GM04503 (cell line): Measurements from ENCODE around the gene CHKB.
"Not testable (repeated sequence)": the region's sequence is repeated elsewhere in the genome, so short reads cannot be mapped to it uniquely, and the experiment has no call there.

Source experiments
- DNase-seq: peaks from one replicate; pipeline ENCODE4 v3.0.0-alpha.2; 2012; ENCODE audit warnings: low read depth

The CHKB gene

DNA sequence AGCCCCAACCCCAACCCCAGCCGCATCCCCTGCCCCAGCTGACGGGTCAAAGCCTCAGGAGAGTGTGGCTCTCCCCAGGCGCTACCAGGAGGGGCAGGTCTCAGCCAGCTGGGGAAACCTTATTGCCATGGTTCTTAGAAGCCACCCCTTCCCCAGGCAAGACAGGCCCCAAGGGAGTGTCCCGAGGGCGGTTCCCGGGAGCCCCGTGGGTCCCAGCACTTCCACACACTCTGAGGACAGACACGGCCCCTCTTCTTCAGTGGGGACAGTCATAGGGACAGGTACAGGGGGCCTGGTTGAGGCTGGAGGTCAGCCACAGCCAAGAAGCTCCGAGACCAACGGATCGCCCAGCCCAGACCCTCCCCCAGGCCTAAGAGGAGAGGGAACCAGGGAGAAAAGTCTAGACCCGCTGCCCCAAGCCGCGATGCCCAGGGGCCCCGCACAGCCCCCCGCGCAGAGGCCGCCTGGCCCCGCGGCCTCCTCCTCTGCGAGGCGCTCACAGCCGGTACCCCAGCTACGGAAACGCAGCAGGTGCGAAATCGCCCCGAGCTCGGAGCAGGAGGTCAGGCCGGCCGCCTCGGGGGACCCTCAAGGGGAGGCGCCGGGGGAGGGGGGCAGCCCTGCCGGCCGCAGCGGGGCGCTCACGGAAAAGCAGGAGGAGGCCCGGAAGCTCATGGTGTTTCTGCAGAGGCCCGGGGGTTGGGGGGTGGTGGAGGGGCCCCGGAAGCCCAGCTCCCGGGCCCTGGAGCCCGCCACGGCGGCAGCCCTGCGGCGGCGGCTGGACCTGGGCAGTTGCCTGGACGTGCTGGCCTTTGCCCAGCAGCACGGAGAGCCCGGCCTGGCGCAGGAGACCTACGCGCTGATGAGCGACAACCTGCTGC lies 34.4 kb downstream of the CHKB start:
- DNase-seq: no peak

DNA sequence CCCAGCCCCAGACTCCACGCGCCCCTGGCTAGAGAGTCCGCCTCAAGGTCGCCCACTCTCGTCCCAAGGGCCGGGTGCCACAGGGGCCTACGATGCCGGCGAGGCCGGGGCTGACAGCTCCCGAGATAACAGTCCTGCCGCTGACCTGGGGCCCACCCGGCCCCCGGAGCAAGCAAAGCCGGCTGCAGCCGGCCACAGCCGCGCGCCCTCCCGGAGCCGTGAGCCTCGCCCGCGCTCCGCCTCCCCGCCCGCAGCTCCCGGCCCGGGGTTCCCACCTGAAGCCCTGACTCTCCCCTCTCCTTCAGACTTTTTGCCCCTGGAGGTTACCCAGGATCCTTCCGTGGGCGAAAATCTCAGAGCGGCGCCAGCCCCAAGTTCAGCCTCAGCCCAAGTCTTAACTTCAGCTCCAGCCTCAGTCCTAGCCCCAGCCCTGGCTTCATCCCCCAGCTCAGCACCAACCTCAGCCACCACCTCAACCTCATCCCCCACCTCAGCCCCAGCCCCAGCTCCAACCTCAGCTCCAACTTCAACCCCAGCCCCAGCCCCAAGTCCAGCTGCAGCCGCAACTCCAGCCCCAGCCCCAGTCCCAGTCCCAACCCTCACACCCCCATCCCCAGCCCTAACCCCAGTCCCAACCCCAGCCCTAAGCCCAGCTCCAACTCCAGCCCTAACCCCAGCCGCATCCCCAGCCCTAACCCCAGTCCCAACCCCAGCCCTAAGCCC lies 35.2 kb downstream of the CHKB start:
- DNase-seq: no peak

DNA sequence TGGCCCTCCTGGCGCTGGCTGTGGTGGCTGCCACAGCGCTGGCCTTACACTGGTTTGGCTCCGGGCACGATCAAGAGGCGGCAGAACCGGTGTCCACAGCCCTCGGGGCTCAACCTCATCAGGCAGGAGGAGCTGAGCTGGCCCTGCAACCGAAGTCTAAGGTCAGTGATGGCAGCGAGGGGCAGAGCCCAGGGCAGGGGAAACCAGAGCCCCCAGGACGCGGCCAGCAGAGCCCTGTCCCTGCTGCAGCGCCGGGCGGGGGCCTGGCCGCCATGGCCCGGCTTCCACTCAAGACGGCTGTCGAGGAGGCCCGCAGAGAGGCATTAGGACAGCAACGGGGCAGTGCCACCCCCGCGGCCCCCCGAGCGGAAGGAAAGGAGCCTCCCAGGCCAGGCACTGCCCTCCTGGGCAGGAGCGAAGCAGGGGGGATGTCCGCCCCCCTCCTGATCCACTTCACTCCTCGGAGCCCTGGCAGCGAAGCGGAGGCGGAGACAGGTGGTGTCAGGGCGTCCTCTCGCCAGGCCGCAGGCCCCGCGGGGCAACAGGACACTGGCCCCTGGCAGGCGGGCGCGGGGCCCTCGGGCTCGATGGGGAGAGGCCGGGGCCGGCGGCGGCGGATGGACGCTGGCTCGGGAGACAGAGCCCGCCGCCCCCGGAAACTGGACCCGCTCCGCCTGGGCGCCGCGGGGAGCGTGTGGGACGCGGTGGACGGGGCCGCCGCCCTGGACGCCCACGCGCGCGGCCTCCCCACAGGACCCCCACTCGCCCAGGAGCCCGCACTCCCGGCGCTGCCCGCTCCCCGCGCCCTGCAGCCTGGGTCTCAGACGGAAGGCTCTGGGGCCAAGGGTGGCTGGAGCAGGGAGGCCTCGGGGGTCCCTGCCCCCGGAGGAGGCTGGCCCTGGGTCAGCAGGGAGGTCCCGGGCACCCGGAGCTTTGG lies 36.1 kb downstream of the CHKB start:
- DNase-seq: no peak

DNA sequence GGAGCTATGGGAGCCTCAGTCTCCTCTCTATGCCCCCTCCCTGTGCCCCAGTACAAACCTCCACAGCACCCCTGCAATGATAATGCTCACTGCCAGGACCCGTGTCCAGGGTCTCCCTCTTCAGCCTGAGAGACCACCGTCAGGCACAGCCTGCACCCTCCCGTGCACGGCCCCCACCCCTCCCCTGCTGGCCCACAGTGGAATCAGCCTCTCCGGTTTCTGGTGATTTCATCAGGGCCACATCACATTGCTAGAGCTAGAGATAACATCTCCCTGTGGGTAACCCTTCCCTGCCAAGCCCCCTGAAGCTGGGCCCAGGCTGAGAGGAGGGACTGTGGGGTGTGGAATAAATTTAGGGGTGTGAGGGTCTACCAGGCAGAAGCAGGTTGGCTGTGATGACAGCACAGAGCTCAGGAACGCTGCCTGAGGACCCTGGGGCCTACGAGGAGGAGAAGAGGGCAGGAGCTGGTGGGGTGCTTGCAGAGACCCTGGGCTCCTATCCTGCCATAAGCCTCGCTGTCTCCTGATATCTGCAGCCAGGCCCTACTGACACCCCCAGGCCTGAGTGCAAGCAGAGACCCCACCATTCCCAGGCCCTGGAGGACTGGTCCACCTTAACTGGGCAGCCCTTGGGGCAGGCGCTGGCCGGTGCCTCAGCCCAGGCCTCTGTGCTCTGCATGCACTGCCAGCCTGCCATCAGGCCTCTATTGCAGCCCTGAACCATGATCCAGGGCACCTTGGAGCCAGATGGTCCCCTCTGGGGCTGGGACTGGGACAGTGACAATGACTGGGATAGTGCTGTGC lies 36.9 kb downstream of the CHKB start, which contains the start of gene KLHDC7B:
Gene KLHDC7B (plus strand): TSS at position 378 of the 804 bp plus-strand sequence. CDS start 345 bp downstream, at position 723.
- DNase-seq: no peak

DNA sequence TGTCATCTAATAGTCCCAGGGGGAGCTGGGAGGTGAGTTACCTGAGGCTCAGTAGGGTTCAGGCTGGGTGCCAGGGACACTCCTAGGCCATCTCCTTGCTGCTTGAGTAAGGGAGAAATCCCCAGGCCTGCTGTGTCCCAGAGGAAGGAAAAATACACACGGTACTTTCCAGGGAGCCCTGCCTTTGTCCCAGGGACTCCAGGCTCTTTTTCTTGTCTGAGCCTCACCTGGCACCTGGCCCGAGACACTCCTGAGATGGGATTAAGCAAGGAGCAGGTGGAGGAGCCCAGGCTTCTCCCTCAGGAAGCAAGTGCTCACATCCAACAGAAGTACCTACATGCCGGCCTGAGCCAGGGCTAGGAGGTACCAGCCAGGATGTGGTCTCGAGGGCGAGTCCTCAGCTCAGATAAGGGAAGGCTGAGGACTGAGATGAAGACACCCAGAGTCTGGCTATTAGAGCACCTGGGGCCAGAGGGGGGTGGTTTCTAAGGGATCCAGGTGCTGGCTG lies 37.8 kb downstream of the CHKB start:
- no peak for DNase-seq

DNA sequence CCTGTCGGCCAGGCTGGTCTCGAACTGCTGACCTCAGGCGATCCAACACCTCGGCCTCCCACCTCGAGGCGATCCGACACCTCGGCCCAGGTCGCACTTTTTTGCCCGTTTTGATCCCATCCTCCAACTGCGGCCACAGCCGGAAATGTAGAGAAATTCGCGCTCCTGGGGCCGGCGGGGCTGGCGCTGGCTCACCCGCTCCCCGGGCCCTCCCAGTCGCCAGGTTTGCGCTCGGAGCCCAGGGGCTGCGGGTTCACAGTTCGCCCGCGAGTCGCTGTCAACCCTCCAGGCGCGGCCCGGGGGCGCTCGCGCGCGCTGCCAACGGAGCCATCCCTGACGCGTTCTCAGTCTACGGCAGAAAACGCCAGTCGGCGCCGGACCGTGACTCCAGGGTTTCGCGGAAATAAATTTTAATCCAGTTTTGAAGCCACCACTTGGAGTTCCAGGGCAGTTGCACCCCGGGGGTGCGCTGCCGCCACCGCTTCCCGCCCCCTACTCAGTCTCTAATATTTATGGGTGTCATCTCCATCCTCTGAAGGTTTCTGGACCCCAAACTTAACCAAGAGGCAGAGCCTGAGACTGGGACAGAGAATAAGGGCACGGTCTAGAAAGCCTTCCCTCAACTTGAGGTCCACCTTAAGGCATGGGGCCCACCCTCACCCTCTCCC lies 38.4 kb downstream of the CHKB start:
- no peak for DNase-seq

DNA sequence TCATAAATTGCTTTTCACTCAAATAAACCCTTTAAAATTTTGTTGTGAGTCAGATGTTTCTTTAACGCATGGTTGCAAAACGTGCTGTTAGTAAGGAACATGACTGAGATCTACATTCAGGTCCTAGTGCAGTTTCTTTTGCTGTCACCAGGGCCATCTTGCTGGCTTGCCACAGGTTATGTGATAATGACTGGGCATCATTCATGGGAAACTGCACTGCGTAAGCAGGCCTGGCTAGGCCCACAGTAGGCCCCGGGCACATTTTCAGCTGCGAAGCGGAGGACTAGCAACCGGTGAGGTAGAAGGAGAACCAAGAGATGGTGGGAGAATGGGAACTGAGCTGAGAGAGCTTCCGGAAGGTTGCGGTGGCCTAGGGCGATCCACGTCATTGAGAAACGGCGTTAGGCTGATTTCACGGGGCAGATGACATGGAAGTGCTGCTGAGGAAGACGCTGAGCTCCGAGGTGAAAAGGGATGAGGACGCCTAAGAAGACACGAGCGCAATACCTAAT lies 40.2 kb downstream of the CHKB start:
- no peak for DNase-seq

DNA sequence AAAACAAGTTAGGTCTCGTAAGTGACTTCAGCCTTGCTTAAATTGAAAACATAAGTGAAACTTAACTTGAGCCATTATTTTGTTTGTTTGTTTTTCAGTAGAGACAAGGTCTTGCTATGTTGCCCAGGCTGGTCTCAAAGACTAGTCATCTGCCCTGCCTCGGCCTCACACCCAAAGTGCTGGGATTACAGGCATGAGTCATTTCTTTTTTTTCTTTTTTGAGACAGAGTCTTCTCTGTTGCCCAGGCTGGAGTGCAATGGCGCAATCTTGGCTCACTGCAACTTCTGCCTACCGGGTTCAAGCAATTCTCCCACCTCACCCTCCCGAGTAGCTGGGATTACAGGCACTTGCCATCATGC lies 41.0 kb downstream of the CHKB start:
- peak; percentile 87 for DNase-seq

DNA sequence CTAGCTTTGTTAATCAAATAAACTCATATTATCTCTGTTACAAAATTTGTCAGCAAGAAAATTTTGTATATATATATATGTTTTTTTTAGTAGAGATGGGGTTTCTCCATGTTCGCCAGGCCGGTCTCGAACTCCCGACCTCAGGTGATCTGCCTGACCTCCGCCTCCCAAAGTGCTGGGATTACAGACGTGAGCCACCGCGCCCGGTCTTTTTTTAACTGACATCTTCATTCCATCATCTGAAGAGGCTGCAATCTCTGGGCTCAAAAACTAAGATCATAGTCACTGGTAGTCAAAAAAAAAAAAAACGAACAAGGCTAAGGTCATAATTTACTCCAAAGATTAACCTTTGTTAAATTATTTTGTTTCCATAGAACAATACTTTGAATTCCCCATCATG lies 42.3 kb downstream of the CHKB start:
- no peak for DNase-seq

DNA sequence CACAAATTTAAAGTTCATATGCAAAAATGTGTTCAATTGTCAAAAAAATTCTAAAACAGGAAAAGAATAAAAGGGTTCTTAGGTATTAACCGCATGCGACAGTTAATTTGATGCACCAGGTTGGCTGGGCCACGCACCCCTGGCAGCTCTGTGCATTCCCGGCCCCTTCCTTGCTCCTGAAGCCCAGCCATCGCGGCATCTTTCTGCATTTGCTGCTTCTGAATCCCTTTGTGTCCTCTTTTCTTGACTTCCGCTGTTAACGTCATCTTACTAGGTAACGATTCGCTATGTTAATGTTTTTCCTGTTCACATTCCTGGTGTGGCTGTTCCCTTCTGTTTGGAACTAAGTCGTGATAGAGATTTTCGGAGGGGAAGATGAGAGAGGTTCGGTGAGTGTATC lies 44.9 kb downstream of the CHKB start:
- no peak for DNase-seq

DNA sequence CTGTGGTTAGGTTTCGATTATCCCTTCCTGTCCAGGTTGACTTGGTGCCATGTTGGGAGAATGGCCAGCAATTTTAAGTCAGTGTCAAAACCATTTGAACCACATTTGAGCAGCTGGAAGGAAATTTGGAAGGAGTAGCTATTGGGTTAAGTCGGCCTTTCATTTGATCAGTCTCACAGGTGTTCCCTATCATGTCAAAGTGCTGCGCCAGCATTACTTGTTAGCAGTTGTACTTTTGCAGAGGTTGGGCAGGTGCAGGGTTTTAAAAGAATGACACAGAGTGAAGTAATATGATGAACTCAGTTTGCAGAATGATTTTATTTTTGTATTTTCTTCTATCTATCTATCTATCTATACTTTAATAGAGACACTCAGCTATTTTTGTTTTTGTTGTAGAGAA lies 46.4 kb downstream of the CHKB start:
- DNase-seq: no peak

DNA sequence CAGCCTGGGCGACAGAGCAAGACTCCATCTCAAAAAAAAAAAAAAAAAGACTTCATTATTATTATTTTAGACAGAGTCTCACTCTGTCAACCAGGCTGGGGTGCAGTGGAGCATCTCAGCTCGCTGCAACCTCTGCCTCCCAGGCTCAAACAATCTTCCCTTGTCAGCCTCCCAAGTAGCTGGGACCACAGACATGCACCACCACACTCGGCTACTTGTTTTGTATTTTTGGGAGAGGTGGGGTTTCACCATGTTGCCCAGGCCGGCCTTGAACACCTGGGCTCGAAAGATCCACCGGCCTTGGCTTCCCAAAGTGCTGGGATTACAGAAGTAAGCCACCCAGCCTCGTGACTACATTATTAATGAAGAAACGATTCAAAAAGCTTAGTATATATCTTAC lies 47.5 kb downstream of the CHKB start:
- no peak for DNase-seq

DNA sequence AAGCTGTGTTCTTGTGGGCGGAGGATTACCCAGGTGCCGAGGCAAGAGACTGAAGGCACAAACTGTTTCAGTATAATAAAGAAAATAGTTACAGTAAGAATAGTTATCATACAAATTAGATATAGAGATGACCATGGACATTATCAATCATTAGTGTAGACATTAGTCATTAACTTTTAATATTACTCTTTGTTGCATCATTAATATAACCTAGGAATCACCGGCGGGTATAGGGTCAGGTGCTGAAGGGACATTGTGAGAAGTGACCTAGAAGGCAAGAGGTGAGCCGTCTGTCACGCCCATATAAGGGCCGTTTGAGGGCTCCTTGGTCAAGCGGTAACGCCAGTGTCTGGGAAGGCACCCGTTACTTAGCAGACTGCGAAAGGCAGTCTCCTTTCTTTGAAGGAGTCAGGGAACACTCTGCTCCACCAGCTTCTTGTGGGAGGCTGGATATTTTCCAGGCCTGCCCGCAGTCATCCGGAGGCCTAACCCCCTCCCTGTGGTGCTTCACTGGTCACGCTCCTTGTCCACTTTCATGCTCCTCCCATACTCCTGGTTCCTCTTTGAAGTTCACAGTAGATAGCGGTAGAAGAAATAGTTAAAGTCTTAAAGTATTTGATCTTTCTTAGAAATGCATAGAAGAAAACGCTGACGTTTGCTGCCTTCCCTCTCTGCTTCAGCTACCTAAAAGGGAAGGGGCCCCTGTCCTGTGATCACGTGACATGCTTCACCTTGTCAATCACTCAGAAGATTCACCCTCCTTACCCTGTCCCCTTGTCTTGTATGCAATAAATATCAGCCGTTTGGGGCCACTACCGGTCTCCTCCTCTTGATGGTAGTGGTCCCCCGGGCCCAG lies 48.6 kb downstream of the CHKB start:
- not testable (repeated sequence) for DNase-seq

DNA sequence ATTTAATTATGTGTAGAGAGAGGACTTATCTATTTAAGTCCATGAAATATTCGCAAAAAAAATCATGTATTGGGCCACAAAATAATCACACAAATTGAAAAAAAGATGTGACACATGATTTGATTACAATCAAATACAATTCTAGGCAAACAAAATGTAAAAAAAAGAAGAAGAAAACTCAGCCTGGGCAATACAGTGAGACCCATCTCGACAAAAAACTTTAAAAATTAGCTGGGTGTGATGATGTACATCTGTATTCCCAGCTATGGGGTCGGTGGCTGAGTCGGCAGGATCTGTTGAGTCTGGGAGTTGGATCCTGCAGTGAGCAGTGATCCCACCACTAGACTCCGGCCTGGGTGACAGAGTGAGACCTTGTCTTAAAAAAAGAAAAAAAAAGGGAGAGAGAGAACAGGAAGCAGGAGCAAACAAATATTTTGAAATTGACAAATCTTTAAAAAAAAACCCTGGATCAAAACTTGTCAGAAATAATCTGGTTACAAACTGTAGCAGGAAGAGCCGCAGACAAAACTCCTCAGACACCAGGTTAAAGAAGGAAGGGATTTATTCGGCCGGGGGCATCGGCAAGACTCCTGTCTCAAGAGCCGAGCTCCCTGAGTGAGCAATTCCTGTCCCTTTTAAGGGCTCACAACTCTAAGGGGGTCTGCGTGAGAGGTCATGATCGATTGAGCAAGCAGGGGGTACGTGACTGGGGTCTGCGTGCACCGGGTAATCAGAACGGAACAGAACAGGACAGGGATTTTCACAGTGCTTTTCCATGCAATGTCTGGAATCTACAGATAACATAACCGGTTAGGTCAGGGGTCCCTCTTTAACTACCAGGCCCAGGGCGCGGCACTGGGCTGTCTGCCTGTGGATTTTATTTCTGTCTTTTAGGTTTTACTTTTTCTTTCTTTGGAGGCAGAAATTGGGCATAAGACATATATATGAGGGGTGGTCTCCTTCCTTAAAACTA lies 49.5 kb downstream of the CHKB start:
- DNase-seq: no peak

DNA sequence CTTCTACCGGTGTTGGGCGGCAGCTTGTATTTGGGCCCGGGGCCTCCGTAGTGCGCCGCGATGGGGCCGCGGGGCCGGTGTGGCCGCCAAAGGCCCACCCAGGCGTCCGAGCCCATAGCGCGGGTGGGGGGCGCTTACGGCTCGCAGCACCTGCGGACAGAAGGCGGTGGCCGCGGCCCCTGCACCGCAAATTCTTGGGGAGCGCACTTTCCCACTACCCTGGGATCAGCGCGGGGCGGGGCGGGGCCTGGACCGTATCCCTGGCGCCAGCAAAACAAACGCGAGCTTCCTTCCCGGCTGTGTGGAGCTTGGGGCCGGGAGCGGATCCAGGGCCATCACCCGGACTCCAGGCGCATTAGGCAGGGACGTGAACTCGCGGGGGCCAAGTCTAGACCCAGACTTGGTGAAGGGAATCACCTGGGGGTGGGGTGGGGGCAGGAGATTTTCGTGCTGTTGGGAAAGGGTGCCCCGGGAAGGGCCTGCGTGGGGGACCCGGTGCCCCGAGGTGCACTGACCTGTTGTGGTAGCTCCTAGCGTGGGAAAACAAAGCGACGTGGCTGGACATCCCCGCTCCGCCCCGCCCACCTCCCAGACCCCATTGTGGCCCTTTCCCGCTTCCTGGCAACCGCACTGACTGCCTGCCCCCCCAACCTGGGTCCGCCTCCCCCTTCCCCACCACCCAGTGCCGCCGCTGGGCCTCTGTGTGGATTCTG lies 50.5 kb downstream of the CHKB start:
- no peak for DNase-seq

DNA sequence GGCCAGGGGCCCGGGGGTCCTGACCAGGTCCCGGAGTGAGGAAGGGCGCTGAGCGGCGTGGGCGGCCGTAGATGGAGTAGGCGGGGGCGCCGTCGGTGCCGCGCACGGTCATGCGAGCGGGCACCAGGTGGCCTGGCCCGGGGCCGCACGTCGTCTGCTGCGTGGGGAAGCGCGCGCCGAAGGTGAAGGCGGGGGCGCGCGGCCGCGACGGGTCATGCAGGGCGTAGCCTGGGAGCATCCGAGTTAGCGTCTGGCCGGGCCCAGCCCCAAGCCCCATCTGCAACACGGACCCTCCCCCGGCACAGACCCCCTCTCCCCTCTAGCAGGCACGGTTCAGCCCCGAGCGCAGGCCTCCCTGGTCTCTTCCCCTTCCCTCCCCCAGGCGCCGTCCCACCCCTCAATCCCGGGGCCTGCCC lies 51.1 kb downstream of the CHKB start:
- DNase-seq: no peak

DNA sequence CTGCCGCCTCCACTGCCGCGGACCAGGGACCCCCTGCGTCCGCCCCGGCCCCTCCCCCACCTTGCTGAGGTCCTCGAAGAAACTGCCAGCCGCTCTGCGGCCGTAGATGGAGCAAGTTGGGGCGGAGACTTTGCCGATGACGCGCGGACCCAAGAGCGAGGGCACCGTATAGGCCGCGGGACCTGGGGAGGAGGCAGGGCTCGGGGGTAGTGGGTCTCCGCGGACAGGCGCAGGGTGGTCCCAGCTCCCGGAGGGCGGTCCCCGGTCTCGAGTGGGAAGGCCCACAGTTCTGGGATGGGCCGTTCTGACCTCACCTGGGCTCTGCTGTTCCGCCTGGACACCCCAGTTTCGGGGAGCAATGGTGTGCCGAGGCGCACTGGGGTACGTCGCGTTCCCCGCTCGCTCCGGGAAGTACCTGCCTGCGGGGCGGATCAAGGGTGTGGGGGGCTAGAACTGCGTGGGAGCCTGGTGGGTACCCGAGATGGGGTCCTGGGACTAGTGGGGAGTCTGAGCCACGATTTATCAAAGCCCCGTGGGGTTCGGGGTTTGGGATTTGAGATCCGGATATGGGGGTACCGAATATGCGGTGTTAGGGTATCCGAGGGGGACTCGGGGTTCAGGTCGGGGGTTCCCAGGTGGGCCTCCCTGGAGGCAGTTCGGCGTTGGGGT lies 51.6 kb downstream of the CHKB start:
- DNase-seq: no peak
